ENCODE data around the gene CRYBG2.

CRYBG2 gene

GRCh38 chr1:26356106-26356505 lies 2.2 kb upstream of the CRYBG2 start:
- Histone ChIP-seq H3K36me3 (ENCODE audit: control insufficient read depth in 1 of 2, insufficient read depth in 2 of 2, low read length in 2 of 2) (no peaks in the 10 kb centered on the region), H3K4me3 (ENCODE audit: low read depth in 1 of 2, low read length in 2 of 2) (no peak overlapping the region), H3K4me1 (ENCODE audit: control insufficient read depth in 1 of 2, insufficient read depth in 2 of 2, low read length in 2 of 2) (peaks cover 0 to 14% of the 10 kb centered on the region in 2 donors), H3K27ac (ENCODE audit: low read length) (no peak overlapping the region), H3K27me3 (ENCODE audit: low read depth, low read length) (peaks cover 14% of the 10 kb centered on the region), H3K9me3 (ENCODE audit: control insufficient read depth in 1 of 2, low read length in 2 of 2) (no peaks in the 10 kb centered on the region)

GRCh38 chr1:26354972-26355371 lies 1.0 kb upstream of the CRYBG2 start:
- Histone ChIP-seq H3K36me3 (ENCODE audit: control insufficient read depth in 1 of 2, insufficient read depth in 2 of 2, low read length in 2 of 2) (no peaks in the 10 kb centered on the region), H3K4me3 (ENCODE audit: low read depth in 1 of 2, low read length in 2 of 2) (no peak overlapping the region), H3K9me3 (ENCODE audit: control insufficient read depth in 1 of 2, low read length in 2 of 2) (no peaks in the 10 kb centered on the region), H3K4me1 (ENCODE audit: control insufficient read depth in 1 of 2, insufficient read depth in 2 of 2, low read length in 2 of 2) (peaks cover 0 to 3% of the 10 kb centered on the region in 2 donors), H3K27me3 (ENCODE audit: low read depth, low read length) (peaks cover 2% of the 10 kb centered on the region), H3K27ac (ENCODE audit: low read length) (no peak overlapping the region)

GRCh38 chr1:26353210-26353859 lies 595 bp downstream of the CRYBG2 start:
- Histone ChIP-seq H3K4me1 (ENCODE audit: control insufficient read depth in 1 of 2, insufficient read depth in 2 of 2, low read length in 2 of 2) (no peaks in the 10 kb centered on the region), H3K4me3 (ENCODE audit: low read depth in 1 of 2, low read length in 2 of 2) (no peak overlapping the region), H3K27me3 (ENCODE audit: low read depth, low read length) (no peaks in the 10 kb centered on the region), H3K9me3 (ENCODE audit: control insufficient read depth in 1 of 2, low read length in 2 of 2) (no peaks in the 10 kb centered on the region), H3K27ac (ENCODE audit: low read length) (no peak overlapping the region), H3K36me3 (ENCODE audit: control insufficient read depth in 1 of 2, insufficient read depth in 2 of 2, low read length in 2 of 2) (no peaks in the 10 kb centered on the region)

- no peak overlapping the region for H3K4me3 ChIP-seq (ENCODE audit: low read depth in 1 of 2, low read length in 2 of 2)
- H3K27me3 ChIP-seq (ENCODE audit: low read depth, low read length), result no peaks in the 10 kb centered on the region
- H3K36me3 ChIP-seq (ENCODE audit: control insufficient read depth in 1 of 2, insufficient read depth in 2 of 2, low read length in 2 of 2), result no peaks in the 10 kb centered on the region
- H3K9me3 ChIP-seq (ENCODE audit: control insufficient read depth in 1 of 2, low read length in 2 of 2), result no peaks in the 10 kb centered on the region
- H3K27ac ChIP-seq (ENCODE audit: low read length), result no peak overlapping the region
- no peaks in the 10 kb centered on the region for H3K4me1 ChIP-seq (ENCODE audit: control insufficient read depth in 1 of 2, insufficient read depth in 2 of 2, low read length in 2 of 2)
Observed at GRCh38 chr1:26352338-26352679, 1.6 kb downstream of the CRYBG2 start.

GRCh38 chr1:26351590-26352337 lies 2.2 kb downstream of the CRYBG2 start:
- Histone ChIP-seq H3K36me3 (ENCODE audit: control insufficient read depth in 1 of 2, insufficient read depth in 2 of 2, low read length in 2 of 2) (no peaks in the 10 kb centered on the region), H3K9me3 (ENCODE audit: control insufficient read depth in 1 of 2, low read length in 2 of 2) (no peaks in the 10 kb centered on the region), H3K4me3 (ENCODE audit: low read depth in 1 of 2, low read length in 2 of 2) (no peak overlapping the region), H3K4me1 (ENCODE audit: control insufficient read depth in 1 of 2, insufficient read depth in 2 of 2, low read length in 2 of 2) (no peaks in the 10 kb centered on the region), H3K27me3 (ENCODE audit: low read depth, low read length) (no peaks in the 10 kb centered on the region), H3K27ac (ENCODE audit: low read length) (no peak overlapping the region)

- H3K36me3 ChIP-seq (ENCODE audit: control insufficient read depth in 1 of 2, insufficient read depth in 2 of 2, low read length in 2 of 2), result no peaks in the 10 kb centered on the region
- no peaks in the 10 kb centered on the region for H3K4me1 ChIP-seq (ENCODE audit: control insufficient read depth in 1 of 2, insufficient read depth in 2 of 2, low read length in 2 of 2)
- no peaks in the 10 kb centered on the region for H3K9me3 ChIP-seq (ENCODE audit: control insufficient read depth in 1 of 2, low read length in 2 of 2)
- H3K27ac ChIP-seq (ENCODE audit: low read length), result no peak overlapping the region
- no peaks in the 10 kb centered on the region for H3K27me3 ChIP-seq (ENCODE audit: low read depth, low read length)
- H3K4me3 ChIP-seq (ENCODE audit: low read depth in 1 of 2, low read length in 2 of 2), result no peak overlapping the region
Observed at GRCh38 chr1:26350701-26351589, 3.0 kb downstream of the CRYBG2 start.

- Histone ChIP-seq H3K4me3 (ENCODE audit: low read depth in 1 of 2, low read length in 2 of 2) (no peak overlapping the region), H3K27ac (ENCODE audit: low read length) (no peak overlapping the region), H3K36me3 (ENCODE audit: control insufficient read depth in 1 of 2, insufficient read depth in 2 of 2, low read length in 2 of 2) (no peaks in the 10 kb centered on the region), H3K4me1 (ENCODE audit: control insufficient read depth in 1 of 2, insufficient read depth in 2 of 2, low read length in 2 of 2) (no peaks in the 10 kb centered on the region), H3K9me3 (ENCODE audit: control insufficient read depth in 1 of 2, low read length in 2 of 2) (no peaks in the 10 kb centered on the region), H3K27me3 (ENCODE audit: low read depth, low read length) (no peaks in the 10 kb centered on the region)
Observed at GRCh38 chr1:26350343-26350700, 3.6 kb downstream of the CRYBG2 start.

GRCh38 chr1:26349877-26350244 lies 4.1 kb downstream of the CRYBG2 start:
- Histone ChIP-seq H3K4me3 (ENCODE audit: low read depth in 1 of 2, low read length in 2 of 2) (no peak overlapping the region), H3K27me3 (ENCODE audit: low read depth, low read length) (no peaks in the 10 kb centered on the region), H3K9me3 (ENCODE audit: control insufficient read depth in 1 of 2, low read length in 2 of 2) (no peaks in the 10 kb centered on the region), H3K4me1 (ENCODE audit: control insufficient read depth in 1 of 2, insufficient read depth in 2 of 2, low read length in 2 of 2) (no peaks in the 10 kb centered on the region), H3K36me3 (ENCODE audit: control insufficient read depth in 1 of 2, insufficient read depth in 2 of 2, low read length in 2 of 2) (no peaks in the 10 kb centered on the region), H3K27ac (ENCODE audit: low read length) (no peak overlapping the region)

- Histone ChIP-seq H3K4me1 (ENCODE audit: control insufficient read depth in 1 of 2, insufficient read depth in 2 of 2, low read length in 2 of 2) (no peaks in the 10 kb centered on the region), H3K36me3 (ENCODE audit: control insufficient read depth in 1 of 2, insufficient read depth in 2 of 2, low read length in 2 of 2) (no peaks in the 10 kb centered on the region), H3K27me3 (ENCODE audit: low read depth, low read length) (no peaks in the 10 kb centered on the region), H3K9me3 (ENCODE audit: control insufficient read depth in 1 of 2, low read length in 2 of 2) (no peaks in the 10 kb centered on the region), H3K27ac (ENCODE audit: low read length) (no peak overlapping the region), H3K4me3 (ENCODE audit: low read depth in 1 of 2, low read length in 2 of 2) (no peak overlapping the region)
Observed at GRCh38 chr1:26349188-26349876, 4.6 kb downstream of the CRYBG2 start.

GRCh38 chr1:26346274-26347033 lies 7.5 kb downstream of the CRYBG2 start:
- Histone ChIP-seq H3K9me3 (ENCODE audit: control insufficient read depth in 1 of 2, low read length in 2 of 2) (no peaks in the 10 kb centered on the region), H3K27me3 (ENCODE audit: low read depth, low read length) (no peaks in the 10 kb centered on the region), H3K4me3 (ENCODE audit: low read depth in 1 of 2, low read length in 2 of 2) (no peak overlapping the region), H3K27ac (ENCODE audit: low read length) (no peak overlapping the region), H3K36me3 (ENCODE audit: control insufficient read depth in 1 of 2, insufficient read depth in 2 of 2, low read length in 2 of 2) (no peaks in the 10 kb centered on the region), H3K4me1 (ENCODE audit: control insufficient read depth in 1 of 2, insufficient read depth in 2 of 2, low read length in 2 of 2) (no peaks in the 10 kb centered on the region)
